HG03342 (cell line): ENCODE results near the gene C22orf39.

Experiments used
- ATAC-seq: cut with Tn5 transposase; IDR thresholded peaks from one replicate; pipeline ENCODE4 v1.9.1; 2021; ENCODE audit warnings: mild to moderate bottlenecking, moderate library complexity; ENCODE audit not compliant: unreplicated experiment

The C22orf39 gene

GRCh38 chr22:19402642-19403191 lies 44.8 kb downstream of the C22orf39 start:
- ATAC-seq, result no peak

DNA sequence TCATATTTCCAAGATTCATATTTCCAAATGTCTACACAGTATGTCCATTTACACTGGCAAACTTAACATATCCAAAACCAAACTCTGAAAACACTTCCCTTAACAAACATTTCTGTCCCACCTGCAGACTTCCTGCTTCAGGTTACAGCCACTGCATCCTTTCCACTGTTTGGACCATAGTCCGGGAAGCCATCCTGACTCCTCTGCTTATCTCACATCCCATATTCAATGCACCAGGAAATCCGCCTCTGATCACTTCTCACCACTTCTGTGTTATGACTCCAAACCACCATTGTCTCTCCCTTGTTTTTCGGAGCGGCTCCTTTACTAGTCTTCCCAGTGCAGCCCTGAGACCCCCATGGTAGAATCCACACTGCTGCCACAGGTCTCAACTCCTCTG lies 46.0 kb downstream of the C22orf39 start:
- ATAC-seq, result no peak

DNA sequence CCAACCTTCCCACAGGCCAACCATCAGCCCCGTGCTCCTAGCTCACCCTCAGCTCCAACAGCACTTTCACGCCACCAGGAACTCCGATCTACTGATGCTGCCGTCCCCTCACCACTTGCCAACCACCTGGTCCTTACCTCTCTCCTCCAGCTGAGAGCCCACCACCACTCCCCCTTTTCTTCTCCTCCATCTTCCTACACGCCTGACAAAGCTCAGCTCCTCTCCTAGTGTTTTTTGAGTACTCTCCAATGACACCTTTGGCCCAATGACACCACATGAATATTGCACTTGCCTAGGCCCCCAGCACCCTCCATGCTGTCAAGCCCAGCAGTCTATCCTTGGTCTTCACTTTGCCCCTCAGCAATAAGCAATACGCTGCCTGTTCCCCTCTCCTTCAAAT lies 46.6 kb downstream of the C22orf39 start:
- ATAC-seq, result no peak

GRCh38 chr22:19398652-19399051 lies 48.9 kb downstream of the C22orf39 start:
- ATAC-seq, result no peak

DNA sequence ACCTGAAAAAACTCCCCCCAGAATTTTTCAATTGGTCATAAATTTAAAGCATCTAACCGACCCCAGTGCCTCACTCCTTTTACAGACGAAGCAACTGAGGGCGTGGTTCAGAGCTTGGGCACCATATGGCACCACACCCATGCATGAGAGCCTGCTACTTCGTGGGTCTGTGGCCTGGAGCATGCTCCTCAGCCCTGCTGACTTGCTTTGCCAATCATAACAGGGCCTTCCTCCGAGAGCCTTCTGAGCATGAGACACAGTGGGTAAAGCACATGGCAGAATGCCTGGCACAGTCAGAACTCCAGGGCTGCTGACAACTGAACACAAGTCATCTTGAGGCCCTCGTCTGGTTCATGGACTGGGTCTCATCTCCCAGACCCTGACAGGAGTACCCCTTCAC lies 49.3 kb downstream of the C22orf39 start:
- no peak for ATAC-seq

- no peak for ATAC-seq
Observed at GRCh38 chr22:19397734-19398104, 49.8 kb downstream of the C22orf39 start.

- ATAC-seq, result no peak
Observed at GRCh38 chr22:19396934-19397733, 50.4 kb downstream of the C22orf39 start.

DNA sequence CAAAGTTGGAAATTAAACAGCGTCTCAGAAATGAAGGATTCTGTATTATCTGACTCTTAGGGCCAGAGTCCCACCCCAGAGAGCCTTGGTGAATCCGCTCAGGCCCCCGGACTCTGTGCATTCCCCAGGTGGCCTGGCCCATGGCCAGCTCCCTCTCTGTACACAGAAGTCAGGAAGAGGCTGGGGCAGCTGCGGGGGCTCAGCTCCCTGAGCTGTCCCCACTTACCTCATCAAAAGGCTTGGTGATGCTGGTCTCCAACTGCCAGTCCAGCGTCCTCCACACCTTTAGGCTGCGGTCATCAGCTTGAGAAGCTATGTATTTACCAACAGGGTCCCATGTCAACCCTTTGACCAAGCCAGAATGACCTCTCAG lies 51.0 kb downstream of the C22orf39 start:
- ATAC-seq, result no peak

DNA sequence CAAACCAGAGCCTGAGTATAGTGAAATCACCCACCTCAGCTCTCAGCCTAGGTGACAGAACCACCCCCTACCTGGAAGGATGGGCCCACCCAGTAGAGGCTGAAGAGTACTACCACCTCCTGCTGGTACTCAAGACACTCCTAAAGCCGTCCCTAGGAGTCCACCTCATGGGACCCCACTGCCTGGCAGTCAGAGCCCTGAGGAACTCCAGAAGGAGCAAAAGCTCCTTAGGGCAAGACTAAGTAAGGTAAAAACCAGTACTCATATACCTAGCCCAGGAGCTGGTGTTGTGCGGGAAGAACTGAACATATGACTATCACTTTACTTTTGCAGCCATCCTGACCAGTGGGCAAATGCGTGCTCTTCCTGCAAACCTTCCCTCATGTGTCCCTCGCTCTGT lies 52.2 kb downstream of the C22orf39 start:
- no peak for ATAC-seq

GRCh38 chr22:19394274-19395050 lies 53.0 kb downstream of the C22orf39 start:
- ATAC-seq, result no peak

DNA sequence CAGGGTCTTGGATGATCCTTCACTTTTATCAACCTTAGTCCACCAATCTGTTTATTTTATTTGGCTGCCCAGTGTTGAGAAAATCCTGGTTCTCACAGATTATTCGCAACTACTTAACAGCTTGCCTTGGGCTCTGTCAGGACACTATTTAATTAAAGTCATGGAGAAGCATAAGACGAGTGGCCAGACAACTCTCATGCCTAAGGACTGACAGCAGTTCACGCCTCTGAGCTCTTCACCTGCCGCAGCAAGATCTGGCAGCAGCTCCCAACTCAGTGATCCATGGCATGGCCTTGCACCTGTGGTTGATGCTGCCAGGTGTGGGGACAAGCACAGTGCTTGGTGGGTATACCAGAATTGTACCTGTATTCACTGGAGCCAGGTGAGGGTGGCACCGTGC lies 53.8 kb downstream of the C22orf39 start:
- no peak for ATAC-seq
